PC-9 (cell line): ENCODE data around the gene SLC41A1. TPM values are rescaled to one million over a fixed set of nuclear protein-coding genes. Genes with fewer than 3 reads are reported as not detected.

Experiments
- BruUV-seq: library from RNA; stranded (reverse); fragments of 400-500 nt; replicated peaks from 2 replicates; lab custom pipeline; 2021; lab: Mats Ljungman, UMichigan
- CTCF ChIA-PET: fragments of 300-600 bp; sonication (Branson Sonifier 250); formaldehyde crosslinking; loops from one replicate; lab custom pipeline; 2022; ENCODE audit warnings: antibody characterized with exemption; lab: Charles Lee
- POLR2A ChIA-PET: fragments of 300-600 bp; sonication (Branson Sonifier 250); formaldehyde crosslinking; loops from one replicate; lab custom pipeline; 2022; ENCODE audit warnings: antibody characterized with exemption; ENCODE audit not compliant: unreplicated experiment; lab: Charles Lee
- DNase-seq, 2 experiments: peaks; one replicate each; pipeline versions ENCODE4 v3.0.0 to v3.0.0-alpha.2; 2015 to 2022; ENCODE audit warnings: mixed read lengths in 1 of 2
- H2AFZ ChIP-seq: fragments of 200-600 bp; sonication (generic); 2 replicates; pipeline ENCODE4 v1.8.1; 2017; ENCODE audit warnings: antibody characterized with exemption
- H3F3A ChIP-seq: fragments of 200-600 bp; sonication (generic); 2 replicates; pipeline ENCODE4 v1.8.1; 2017; ENCODE audit warnings: antibody characterized with exemption, mild to moderate bottlenecking, low read depth; ENCODE audit not compliant: insufficient read depth
- H3K27ac ChIP-seq: fragments of 200-600 bp; sonication (generic); 2 replicates; pipeline ENCODE4 v1.6.1; 2016; ENCODE audit warnings: mixed run types
- H3K27me3 ChIP-seq: fragments of 200-600 bp; sonication (generic); 2 replicates; pipeline ENCODE4 v1.6.1; 2016; ENCODE audit warnings: low read depth, mixed run types; ENCODE audit not compliant: insufficient read depth
- H3K36me3 ChIP-seq: fragments of 200-600 bp; sonication (generic); 2 replicates; pipeline ENCODE4 v1.6.1; 2016; ENCODE audit warnings: low read depth, mixed run types
- H3K4me1 ChIP-seq: fragments of 200-600 bp; sonication (generic); replicated peaks from 2 replicates; pipeline ENCODE4 v1.6.1; 2016; ENCODE audit warnings: mixed run types; ENCODE audit not compliant: insufficient read depth
- H3K4me2 ChIP-seq: fragments of 200-600 bp; sonication (generic); 2 replicates; pipeline ENCODE4 v1.6.1; 2017; ENCODE audit warnings: mixed run types
- H3K4me3 ChIP-seq: fragments of 200-600 bp; sonication (generic); 2 replicates; pipeline ENCODE4 v1.6.1; 2016; ENCODE audit warnings: mixed run types
- H3K79me2 ChIP-seq: fragments of 200-600 bp; sonication (generic); 2 replicates; pipeline ENCODE4 v1.6.1; 2017; ENCODE audit warnings: low read depth, mixed run types
- H3K9me2 ChIP-seq: fragments of 200-600 bp; sonication (generic); 2 replicates; pipeline ENCODE4 v1.8.1; 2017; ENCODE audit warnings: mild to moderate bottlenecking; ENCODE audit not compliant: insufficient read depth
- H3K9me3 ChIP-seq: fragments of 200-600 bp; sonication (generic); 2 replicates; pipeline ENCODE4 v1.8.1; 2016; ENCODE audit warnings: low read depth; ENCODE audit not compliant: insufficient read depth
- H4K20me1 ChIP-seq: fragments of 200-600 bp; sonication (generic); 2 replicates; pipeline ENCODE4 v1.8.1; 2017; ENCODE audit not compliant: insufficient read depth
- CTCF ChIP-seq: fragments of 200-600 bp; sonication (generic); conservative IDR thresholded peaks from 2 replicates; pipeline ENCODE4 v1.6.1; 2017; ENCODE audit warnings: mixed run types, antibody characterized with exemption, mild to moderate bottlenecking, moderate library complexity
- EZH2 ChIP-seq: fragments of 200-600 bp; sonication (generic); IDR thresholded peaks from 2 replicates; pipeline ENCODE4 v1.8.0; 2017; ENCODE audit warnings: antibody characterized with exemption, low read depth
- intact Hi-C: fragments of 100-400 bp; cut with micrococcal nuclease; formaldehyde crosslinking; loops from one replicate; pipeline ENCODE4 v1.10.0; 2022; ENCODE audit not compliant: unreplicated experiment
- total RNA-seq: library from RNA; stranded (reverse); gene quantifications from 2 replicates; pipeline ENCODE4 v1.2.3, GENCODE V29; 2021

SLC41A1 gene
- total RNA-seq, 1 experiment from 2014 or later: 34.5 TPM

DNA sequence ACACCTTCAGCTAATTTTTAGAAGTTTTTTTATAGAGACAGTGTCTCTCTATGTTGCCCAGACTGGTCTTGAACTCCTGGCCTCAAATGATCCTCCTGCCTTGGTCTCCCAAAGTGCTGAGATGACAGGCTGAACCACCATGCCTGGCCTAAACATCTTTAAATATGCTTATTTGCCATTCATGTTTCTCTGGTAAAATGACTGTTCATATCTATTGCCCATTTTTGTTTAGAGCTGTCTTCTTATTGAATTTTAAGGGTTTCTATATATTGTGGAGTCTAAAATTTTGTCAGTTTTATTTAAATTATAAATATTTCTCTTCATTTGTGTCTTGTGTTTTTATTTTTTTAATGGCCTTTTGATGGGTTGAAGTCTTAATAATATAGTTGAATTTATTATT is 40.0 kb upstream of the SLC41A1 start:
- H3K4me3 ChIP-seq: no peak overlapping the region
- no peaks in the 10 kb centered on the region for H3K79me2 ChIP-seq
- H3F3A ChIP-seq: 0 out of 2 replicates have a peak, but pooled peaks cover 4% of the 10 kb centered on the region
- peaks cover 10% of the 10 kb centered on the region; the same call in 1 of the 2 replicates for H3K4me1 ChIP-seq
- H3K27me3 ChIP-seq: no peaks in the 10 kb centered on the region
- no TSS peak for BruUV-seq
- no peak overlapping the region for H3K27ac ChIP-seq
- intact Hi-C loops: no loop called here
- no peaks in the 10 kb centered on the region for H3K36me3 ChIP-seq
- no peaks in the 10 kb centered on the region; the same call in 1 of the 2 replicates for H3K9me3 ChIP-seq
- H3K9me2 ChIP-seq: no peaks in the 10 kb centered on the region
- H2AFZ ChIP-seq: no peak overlapping the region
- ChIA-PET POLR2A (no interaction called here), CTCF (interaction anchor here (0.7 kb wide), 1 partner anchor 103 kb away, joined by 3 read pairs; no protein-coding TSS in a partner anchor)
- no peak for DNase-seq
- no peak for TF ChIP-seq CTCF
- TF ChIP-seq EZH2: no peak
- H4K20me1 ChIP-seq: no peaks in the 10 kb centered on the region
- no peak overlapping the region for H3K4me2 ChIP-seq

DNA sequence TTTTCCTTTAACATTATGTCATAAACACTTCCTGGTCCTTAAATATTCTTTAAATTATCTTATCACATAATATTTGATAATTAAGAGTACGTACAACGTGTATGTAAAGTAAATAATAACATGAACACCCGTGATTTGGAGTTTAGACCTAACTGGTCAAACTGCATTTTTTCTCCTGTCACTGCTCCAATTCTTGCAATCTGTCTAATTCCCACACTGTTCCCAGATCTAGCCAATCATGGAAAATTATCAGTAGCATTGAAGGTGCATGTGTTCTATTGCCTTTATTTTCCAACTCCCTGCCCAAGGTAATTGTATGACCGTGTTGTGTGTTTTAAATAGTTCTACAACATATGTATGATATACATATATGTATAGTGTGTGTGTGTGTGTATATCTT is 39.0 kb upstream of the SLC41A1 start:
- Histone ChIP-seq H3K79me2 (no peaks in the 10 kb centered on the region), H3K36me3 (no peaks in the 10 kb centered on the region), H3K27ac (no peak overlapping the region), H2AFZ (no peak overlapping the region), H3F3A (0 out of 2 replicates have a peak, but pooled peaks cover 4% of the 10 kb centered on the region), H3K4me2 (peak overlapping the region; percentile 26; the same call in 1 of the 2 replicates), H4K20me1 (no peaks in the 10 kb centered on the region), H3K9me2 (no peaks in the 10 kb centered on the region), H3K9me3 (no peaks in the 10 kb centered on the region; the same call in 1 of the 2 replicates), H3K4me3 (no peak overlapping the region), H3K27me3 (no peaks in the 10 kb centered on the region), H3K4me1 (peaks cover 10% of the 10 kb centered on the region; the same call in 1 of the 2 replicates)
- POLR2A ChIA-PET: no interaction called here
- intact Hi-C loops: no loop called here
- CTCF ChIA-PET: no interaction called here
- no TSS peak for BruUV-seq
- TF ChIP-seq CTCF: no peak
- no peak for TF ChIP-seq EZH2
- peak in 1 of 2 experiments; percentile 52 for DNase-seq

- Histone ChIP-seq H3F3A (0 out of 2 replicates have a peak, but pooled peaks cover 4% of the 10 kb centered on the region), H3K9me2 (no peaks in the 10 kb centered on the region), H2AFZ (no peak within 1 kb of the TSS), H3K4me1 (peaks cover 10% of the 10 kb centered on the region; the same call in 1 of the 2 replicates), H3K79me2 (no peaks in the 10 kb centered on the region), H4K20me1 (no peaks in the 10 kb centered on the region), H3K9me3 (no peaks in the 10 kb centered on the region; the same call in 1 of the 2 replicates), H3K4me3 (no peak within 1 kb of the TSS), H3K36me3 (no peaks in the 10 kb centered on the region), H3K4me2 (no peak within 1 kb of the TSS), H3K27ac (no peak within 1 kb of the TSS), H3K27me3 (no peaks in the 10 kb centered on the region)
- DNase-seq: peak in 1 of 2 experiments; percentile 54
- ChIA-PET POLR2A (interaction anchor here (0.7 kb wide), 1 partner anchor 152 kb away, joined by 4 read pairs; no protein-coding TSS in a partner anchor), CTCF (interaction anchor here (0.5 kb wide), 1 partner anchor 509 kb away, joined by 3 read pairs; no protein-coding TSS in a partner anchor)
- BruUV-seq: no TSS peak
- no peak for TF ChIP-seq EZH2
- no peak for TF ChIP-seq CTCF
- intact Hi-C loops: no loop called here
Observed at GRCh38 chr1:205849619-205850355, 36.8 kb upstream of the SLC41A1 start, which contains the start of gene PM20D1. Gene PM20D1 (minus strand): TSS chr1:205850132. CDS start chr1:205850072, 60 bp downstream.
